GM12878 (cell line): ENCODE measurements around the gene RILPL2. TPM values are rescaled to one million over a fixed set of nuclear protein-coding genes. Genes with fewer than 3 reads are reported as not detected.
"Not testable (repeated sequence)": the region's sequence is repeated elsewhere in the genome, so short reads cannot be mapped to it uniquely, and the experiment has no call there.

ENCODE experiments used
- ATAC-seq: fragments of 200-7000 bp; cut with Tn5 transposase; 3 replicates; pipeline ENCODE4 v1.9.1; 2020; ENCODE audit warnings: mild to moderate bottlenecking, moderate library complexity
- BruUV-seq: library from RNA; stranded (reverse); fragments of 400-500 nt; replicated peaks from 2 replicates; lab custom pipeline; 2021; lab: Mats Ljungman, UMichigan
- CTCF ChIA-PET: fragments of 300-600 bp; sonication (Branson Sonifier 250); formaldehyde crosslinking; extraction: SDS; loops from one replicate; lab custom pipeline; 2021; ENCODE audit warnings: inconsistent platforms; lab: Yijun Ruan, JAX
- POLR2A ChIA-PET: fragments of 350-600 bp; formaldehyde crosslinking; extraction: SDS; loops from one replicate; lab custom pipeline; 2021; ENCODE audit warnings: inconsistent platforms; lab: Charles Lee
- RAD21 ChIA-PET: fragments of 300-600 bp; sonication (Branson Sonifier 250); formaldehyde crosslinking; loops from one replicate; lab custom pipeline; 2023; ENCODE audit warnings: antibody characterized with exemption; ENCODE audit not compliant: unreplicated experiment; lab: Charles Lee
- SMC1A ChIA-PET: fragments of 300-600 bp; sonication (Branson Sonifier 250); formaldehyde crosslinking; loops from one replicate; lab custom pipeline; 2023; ENCODE audit not compliant: unreplicated experiment, uncharacterized antibody; lab: Charles Lee
- DNase-seq: peaks from one replicate; pipeline ENCODE4 v3.0.0-alpha.2; 2011; ENCODE audit warnings: low read depth, low spot score
- FAIRE-seq: peaks from 3 replicates; lab custom pipeline; 2011; peaks lifted over from hg19 to GRCh38; lab: Jason Lieb, UNC
- H2AFZ ChIP-seq: 2 replicates; pipeline ENCODE4 v1.6.0; 2011; ENCODE audit warnings: low read depth, low read length, control low read depth; ENCODE audit not compliant: control insufficient read depth
- H3K27ac ChIP-seq: 2 replicates; pipeline ENCODE4 v1.5.1; 2011; ENCODE audit warnings: control low read depth; ENCODE audit not compliant: control insufficient read depth, insufficient read depth
- H3K27me3 ChIP-seq, 2 experiments: replicated peaks in 1 of 2; 2 replicates each; pipeline versions ENCODE4 v1.6.0 to v1.6.1; 2011; ENCODE audit warnings: low read length in 1 of 2; ENCODE audit not compliant: control insufficient read depth in 2 of 2, insufficient read depth in 2 of 2
- H3K36me3 ChIP-seq, 2 experiments: 2 replicates each; pipeline ENCODE4 v1.5.1; 2011; ENCODE audit warnings: low read length in 1 of 2; ENCODE audit not compliant: control insufficient read depth in 2 of 2, insufficient read depth in 2 of 2
- H3K4me1 ChIP-seq: 2 replicates; pipeline ENCODE4 v1.6.1; 2011; ENCODE audit warnings: mild to moderate bottlenecking, low read length, moderate library complexity, mixed read lengths; ENCODE audit not compliant: control insufficient read depth, insufficient read depth
- H3K4me2 ChIP-seq: 2 replicates; pipeline ENCODE4 v1.6.0; 2011; ENCODE audit warnings: control low read depth; ENCODE audit not compliant: control insufficient read depth, insufficient read depth
- H3K4me3 ChIP-seq: fragments of 200-600 bp; sonication (generic); 2 replicates; pipeline ENCODE4 v1.5.1; 2016
- H3K79me2 ChIP-seq: 2 replicates; pipeline ENCODE4 v1.6.0; 2011; ENCODE audit warnings: low read length; ENCODE audit not compliant: control insufficient read depth, insufficient read depth
- H3K9ac ChIP-seq: 2 replicates; pipeline ENCODE4 v1.8.0; 2011; ENCODE audit warnings: low read length, control low read depth, mixed read lengths; ENCODE audit not compliant: control insufficient read depth, insufficient read depth
- H3K9me3 ChIP-seq: replicated peaks from 3 replicates; pipeline ENCODE4 v1.5.1; 2011; ENCODE audit warnings: mild to moderate bottlenecking, low read length; ENCODE audit not compliant: control insufficient read depth, insufficient read depth
- H4K20me1 ChIP-seq: 2 replicates; pipeline ENCODE4 v1.6.0; 2011; ENCODE audit not compliant: control insufficient read depth, insufficient read depth
- BACH1 ChIP-seq: fragments of 450-650 bp; IDR thresholded peaks from 2 replicates; pipeline ENCODE4 v1.6.1; 2017; ENCODE audit warnings: mild to moderate bottlenecking, borderline replicate concordance
- EP300 ChIP-seq, 2 experiments: fragments of 150-350 bp in 1 of 2; IDR thresholded peaks; 2 replicates each; pipeline ENCODE4 v1.6.1; 2011 to 2012; ENCODE audit warnings: low read depth in 2 of 2, low read length in 2 of 2, borderline replicate concordance in 1 of 2, improper control_type of control experiment in 1 of 2, inconsistent platforms in 1 of 2; ENCODE audit not compliant: control insufficient read depth in 1 of 2
- NFIC ChIP-seq: IDR thresholded peaks from 2 replicates; pipeline ENCODE4 v1.6.1; 2012; ENCODE audit warnings: low read depth, mild to moderate bottlenecking, inconsistent platforms, low read length, moderate library complexity
- WGBS: methylation state at CpG from one replicate; pipeline ENCODE4 v1.1.6; 2016; ENCODE audit warnings: low lambda C conversion rate; ENCODE audit not compliant: insufficient replicate concordance, insufficient coverage; ENCODE audit errors: missing lambda C conversion rate; 5-methylcytosine and 5-hydroxymethylcytosine counted together
- in situ Hi-C: fragments of 300-500 bp; cut with MboI; formaldehyde crosslinking; loops from 9 replicates; pipeline ENCODE4 v1.14.3; 2018; ENCODE audit warnings: mixed read lengths
- intact Hi-C: fragments of 100-400 bp; cut with micrococcal nuclease; formaldehyde crosslinking; loops from one replicate; pipeline ENCODE4 v1.14.2; 2022; ENCODE audit not compliant: unreplicated experiment
- polyA plus RNA-seq, 11 experiments: library from polyadenylated mRNA; depleted of rRNA in 4 of 11; unstranded in 6 of 11; stranded (reverse) in 5 of 11; fragments of >200 nt; fragmentation: Nextera tagmentation in 4 of 11; fragmentation: Illumina TruSeq in 1 of 11; extraction: Ambion mirVana in 4 of 11; extraction: Trizol in 1 of 11; gene quantifications; 1 replicate in 1 of 11; 2 replicates in 10 of 11; pipeline versions ENCODE4 v1.2.1 to v1.2.3, GENCODE V29; 2011 to 2016; ENCODE audit warnings: inconsistent platforms in 2 of 11, missing spikeins in 2 of 11, low read depth in 1 of 11
- total RNA-seq, 4 experiments: library from RNA; depleted of rRNA in 3 of 4; stranded (reverse); fragments of >200 nt in 3 of 4; fragmentation: Illumina TruSeq in 1 of 4; extraction: Trizol in 1 of 4; gene quantifications; 2 replicates each; pipeline versions ENCODE4 v1.2.1 to v1.2.3, GENCODE V29; 2013 to 2021
- TF ChIP-seq, protein P1 (sequence below): IDR thresholded peaks from 2 replicates; pipeline ENCODE4 v1.6.1; 2011; ENCODE audit warnings: borderline replicate concordance, low read depth, mild to moderate bottlenecking, moderate library complexity, low read length; ENCODE audit not compliant: insufficient read depth, poor library complexity, severe bottlenecking

RILPL2 gene
- total and polyA plus RNA-seq, 10 of the 15 experiments (the other 5 are each of a cell fraction or from before 2014, with no cell fraction given): 3.5 to 38.5 (median 19.7) TPM

DNA sequence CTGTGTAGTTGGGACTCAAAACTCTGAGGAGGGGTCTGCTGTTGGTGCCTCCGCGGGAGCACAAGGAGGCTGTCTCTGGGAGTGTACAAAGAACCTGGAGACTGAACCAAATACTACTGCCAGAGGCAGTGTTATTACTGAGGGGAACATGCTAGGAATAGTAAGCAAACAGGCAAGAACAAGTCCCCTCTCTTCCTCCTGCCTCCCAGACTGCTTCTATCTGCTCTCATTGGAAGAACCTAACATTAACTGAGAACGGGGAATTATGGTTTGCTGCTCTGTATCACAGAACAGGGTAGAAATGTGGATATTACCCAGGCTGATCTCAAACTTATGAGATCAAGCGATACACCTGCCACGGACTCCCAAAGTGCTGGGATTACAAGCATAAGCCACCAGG is 57.1 kb downstream of the RILPL2 start:
- no peaks in the 10 kb centered on the region for H3K36me3 ChIP-seq
- peaks cover 4% of the 10 kb centered on the region for H3K79me2 ChIP-seq
- TF ChIP-seq NFIC (no peak), EP300 (IDR thresholded peaks at IDR 0.05; ENCODE audit: borderline replicate concordance in 1 of 2, control insufficient read depth in 1 of 2, low read depth in 2 of 2, low read length in 2 of 2) (no peak), BACH1 (no peak)
- TF ChIP-seq, protein P1, sequence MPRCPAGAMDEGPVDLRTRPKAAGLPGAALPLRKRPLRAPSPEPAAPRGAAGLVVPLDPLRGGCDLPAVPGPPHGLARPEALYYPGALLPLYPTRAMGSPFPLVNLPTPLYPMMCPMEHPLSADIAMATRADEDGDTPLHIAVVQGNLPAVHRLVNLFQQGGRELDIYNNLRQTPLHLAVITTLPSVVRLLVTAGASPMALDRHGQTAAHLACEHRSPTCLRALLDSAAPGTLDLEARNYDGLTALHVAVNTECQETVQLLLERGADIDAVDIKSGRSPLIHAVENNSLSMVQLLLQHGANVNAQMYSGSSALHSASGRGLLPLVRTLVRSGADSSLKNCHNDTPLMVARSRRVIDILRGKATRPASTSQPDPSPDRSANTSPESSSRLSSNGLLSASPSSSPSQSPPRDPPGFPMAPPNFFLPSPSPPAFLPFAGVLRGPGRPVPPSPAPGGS: no peak
- in situ Hi-C loops (no loop called here), intact Hi-C loops (no loop called here)
- no TSS peak for BruUV-seq
- WGBS: 97% methylated on average over 5 of the region's 5 CpGs
- H4K20me1 ChIP-seq: no peaks in the 10 kb centered on the region
- no peak overlapping the region for H2AFZ ChIP-seq
- ChIA-PET POLR2A (no interaction called here), SMC1A (interaction anchor here (1.7 kb wide), 1 partner anchor 10 kb away, joined by 4 read pairs; no protein-coding TSS in a partner anchor), RAD21 (no interaction called here), CTCF (no interaction called here)
- no peak overlapping the region for H3K4me2 ChIP-seq
- ATAC-seq (no peak), FAIRE-seq (no peak), DNase-seq (no peak)
- no peaks in the 10 kb centered on the region for H3K9me3 ChIP-seq
- no peaks in the 10 kb centered on the region for H3K27me3 ChIP-seq
- no peak overlapping the region for H3K4me3 ChIP-seq
- peaks cover 4% of the 10 kb centered on the region; the same call in 1 of the 2 replicates for H3K4me1 ChIP-seq
- no peak overlapping the region for H3K27ac ChIP-seq
- no peak overlapping the region for H3K9ac ChIP-seq

DNA sequence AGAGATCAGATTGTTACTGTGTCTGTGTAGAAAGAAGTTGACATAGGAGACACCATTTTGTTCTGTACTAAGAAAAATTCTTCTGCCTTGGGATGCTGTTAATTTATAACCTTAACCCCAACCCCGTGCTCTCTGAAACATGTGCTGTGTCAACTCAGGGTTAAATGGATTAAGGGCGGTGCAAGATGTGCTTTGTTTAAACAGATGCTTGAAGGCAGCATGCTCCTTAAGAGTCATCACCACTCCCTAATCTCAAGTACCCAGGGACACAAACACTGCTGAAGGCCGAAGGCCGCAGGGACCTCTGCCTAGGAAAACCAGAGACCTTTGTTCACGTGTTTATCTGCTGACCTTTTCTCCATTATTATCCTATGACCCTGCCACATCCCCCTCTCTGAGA is 64.1 kb downstream of the RILPL2 start:
- intact Hi-C loops, H3K27me3 ChIP-seq, H3K4me3 ChIP-seq, H2AFZ ChIP-seq, H3K4me2 ChIP-seq, POLR2A ChIA-PET, DNase-seq, ATAC-seq, H3K9me3 ChIP-seq, H3K36me3 ChIP-seq, SMC1A ChIA-PET, RAD21 ChIA-PET, CTCF ChIA-PET, H3K27ac ChIP-seq, H4K20me1 ChIP-seq, H3K79me2 ChIP-seq, H3K4me1 ChIP-seq, in situ Hi-C loops, BruUV-seq, H3K9ac ChIP-seq, FAIRE-seq: not testable (repeated sequence)
- 90% methylated on average over 5 of the region's 5 CpGs for WGBS

DNA sequence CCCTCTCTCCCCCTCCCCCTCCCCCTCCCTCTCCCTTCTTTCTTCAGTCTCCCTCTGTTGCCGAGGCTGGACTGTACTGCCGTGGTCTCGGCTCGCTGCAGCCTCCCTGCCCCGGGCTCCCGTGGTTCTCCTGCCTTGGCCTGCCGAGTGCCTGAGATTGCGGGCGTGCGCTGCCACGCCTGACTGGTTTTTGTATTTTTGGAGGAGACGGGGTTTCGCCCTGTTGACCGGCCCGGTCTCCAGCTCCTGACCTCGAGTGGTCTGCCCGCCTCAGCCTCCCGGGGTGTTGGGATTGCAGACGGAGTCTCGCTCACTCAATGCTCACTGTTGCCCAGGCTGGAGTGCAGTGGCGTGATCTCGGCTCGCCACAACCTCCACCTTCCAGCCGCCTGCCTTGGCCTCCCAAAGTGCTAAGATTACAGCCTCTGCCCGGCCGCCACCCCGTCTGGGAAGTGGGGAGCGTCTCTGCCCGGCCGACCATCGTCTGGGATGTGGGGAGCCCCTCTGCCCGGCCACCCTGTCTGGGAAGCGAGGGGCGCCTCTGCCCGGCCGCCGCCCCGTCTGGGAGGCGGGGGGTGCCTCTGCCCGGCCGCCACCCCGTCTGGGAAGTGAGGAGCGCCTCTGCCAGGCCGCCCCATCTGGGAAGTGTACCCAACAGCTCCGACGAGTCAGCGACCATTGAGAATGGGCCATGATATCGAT is 64.7 kb downstream of the RILPL2 start:
- H3K4me2 ChIP-seq, H3K4me3 ChIP-seq, H3K9ac ChIP-seq, intact Hi-C loops, ATAC-seq, SMC1A ChIA-PET, RAD21 ChIA-PET, FAIRE-seq, H3K4me1 ChIP-seq, H4K20me1 ChIP-seq, POLR2A ChIA-PET, H3K9me3 ChIP-seq, H3K79me2 ChIP-seq, in situ Hi-C loops, BruUV-seq, H3K27me3 ChIP-seq, DNase-seq, CTCF ChIA-PET, H3K27ac ChIP-seq, H3K36me3 ChIP-seq, H2AFZ ChIP-seq: not testable (repeated sequence)
- 78% methylated on average over 39 of the region's 48 CpGs for WGBS
